ENCODE results near the gene FA2H.
"Not testable (repeated sequence)": the region's sequence is repeated elsewhere in the genome, so short reads cannot be mapped to it uniquely, and the experiment has no call there.

FA2H gene

GRCh38 chr16:74743045-74743667, 31.5 kb downstream of the FA2H start:
- DNase-seq: no peak

- DNase-seq: no peak
These were observed 32.6 kb downstream of the FA2H start for GRCh38 chr16:74742051-74742481.

GRCh38 chr16:74740795-74741304, 33.8 kb downstream of the FA2H start:
- DNase-seq: no peak

- DNase-seq: no peak
These were observed 35.3 kb downstream of the FA2H start for GRCh38 chr16:74739275-74739674.

GRCh38 chr16:74738816-74739215, 35.8 kb downstream of the FA2H start:
- DNase-seq: no peak

GRCh38 chr16:74738113-74738541, 36.5 kb downstream of the FA2H start:
- no peak for DNase-seq

GRCh38 chr16:74737521-74737920, 37.1 kb downstream of the FA2H start:
- no peak for DNase-seq

- no peak for DNase-seq
These were observed 38.0 kb downstream of the FA2H start for GRCh38 chr16:74736531-74737157.

GRCh38 chr16:74735554-74735953, 39.1 kb downstream of the FA2H start:
- DNase-seq: no peak

GRCh38 chr16:74735162-74735452, 39.5 kb downstream of the FA2H start:
- no peak for DNase-seq

GRCh38 chr16:74734361-74735161, 40.1 kb downstream of the FA2H start:
- no peak for DNase-seq

GRCh38 chr16:74732707-74733350, 41.8 kb downstream of the FA2H start:
- DNase-seq: no peak

GRCh38 chr16:74731853-74732477, 42.7 kb downstream of the FA2H start:
- DNase-seq: no peak

- DNase-seq: no peak
These were observed 44.6 kb downstream of the FA2H start for GRCh38 chr16:74729783-74730683.

GRCh38 chr16:74727903-74728302, 46.7 kb downstream of the FA2H start:
- no peak for DNase-seq

GRCh38 chr16:74726716-74727115, 47.9 kb downstream of the FA2H start:
- no peak for DNase-seq

GRCh38 chr16:74725651-74726455, 48.8 kb downstream of the FA2H start:
- no peak for DNase-seq

GRCh38 chr16:74724820-74725549, 49.6 kb downstream of the FA2H start:
- no peak for DNase-seq

GRCh38 chr16:74723256-74723655, 51.4 kb downstream of the FA2H start:
- DNase-seq: no peak

GRCh38 chr16:74722156-74722555, 52.5 kb downstream of the FA2H start:
- DNase-seq: not testable (repeated sequence)

All from activated CD4-positive, alpha-beta T cell treated with anti-CD3 and anti-CD28 coated beads for 1 hour (primary cell).